Epithelial cell of proximal tubule (primary cell): ENCODE measurements around the gene HBD. TPM values are rescaled to one million over a fixed set of nuclear protein-coding genes. Genes with fewer than 3 reads are reported as not detected.
"Not testable (repeated sequence)": the region's sequence is repeated elsewhere in the genome, so short reads cannot be mapped to it uniquely, and the experiment has no call there.

Experiments
- DNase-seq: peaks from one replicate; pipeline ENCODE4 v3.0.0-alpha.2; 2011; ENCODE audit warnings: low read depth
- H3K4me3 ChIP-seq: 2 replicates; pipeline ENCODE4 v1.5.1; 2011; ENCODE audit warnings: low read depth, mild to moderate bottlenecking, low read length
- total RNA-seq: library from RNA; depleted of rRNA; stranded (reverse); fragments of >200 nt; gene quantifications from 2 replicates; pipeline ENCODE4 v1.2.3, GENCODE V29; 2015
- TF ChIP-seq, protein P1 (sequence below): conservative IDR thresholded peaks from 2 replicates; pipeline ENCODE4 v1.5.1; 2012; ENCODE audit warnings: low read depth, mild to moderate bottlenecking, low read length

Gene HBD
- total RNA-seq, 1 donor from 2014 or later = not detected

DNA sequence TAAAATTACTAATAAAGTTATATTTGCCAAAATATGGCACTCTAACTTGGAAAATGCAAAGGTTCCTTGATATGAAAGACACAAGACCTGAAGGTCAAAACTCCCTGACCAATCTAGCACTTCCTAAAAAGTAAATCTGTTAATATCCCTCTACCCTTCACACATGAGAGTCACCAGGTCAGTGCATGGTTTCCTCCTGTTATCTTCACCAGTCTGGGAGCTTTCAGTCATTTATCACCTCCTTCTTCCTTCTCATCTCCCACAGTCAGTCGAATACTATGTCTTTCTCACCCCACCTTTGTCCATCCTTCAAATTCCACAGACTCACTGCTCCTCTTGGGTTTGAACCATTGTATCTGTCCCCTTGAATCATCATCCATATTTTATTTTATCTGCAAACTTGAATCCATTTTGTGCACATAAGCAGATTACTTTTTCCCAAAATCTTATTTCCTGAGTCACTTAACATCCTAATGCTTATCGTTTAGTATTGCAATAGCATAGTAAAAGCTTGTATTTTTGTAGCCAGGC, 32.8 kb upstream of the HBD start:
- TF ChIP-seq, protein P1, sequence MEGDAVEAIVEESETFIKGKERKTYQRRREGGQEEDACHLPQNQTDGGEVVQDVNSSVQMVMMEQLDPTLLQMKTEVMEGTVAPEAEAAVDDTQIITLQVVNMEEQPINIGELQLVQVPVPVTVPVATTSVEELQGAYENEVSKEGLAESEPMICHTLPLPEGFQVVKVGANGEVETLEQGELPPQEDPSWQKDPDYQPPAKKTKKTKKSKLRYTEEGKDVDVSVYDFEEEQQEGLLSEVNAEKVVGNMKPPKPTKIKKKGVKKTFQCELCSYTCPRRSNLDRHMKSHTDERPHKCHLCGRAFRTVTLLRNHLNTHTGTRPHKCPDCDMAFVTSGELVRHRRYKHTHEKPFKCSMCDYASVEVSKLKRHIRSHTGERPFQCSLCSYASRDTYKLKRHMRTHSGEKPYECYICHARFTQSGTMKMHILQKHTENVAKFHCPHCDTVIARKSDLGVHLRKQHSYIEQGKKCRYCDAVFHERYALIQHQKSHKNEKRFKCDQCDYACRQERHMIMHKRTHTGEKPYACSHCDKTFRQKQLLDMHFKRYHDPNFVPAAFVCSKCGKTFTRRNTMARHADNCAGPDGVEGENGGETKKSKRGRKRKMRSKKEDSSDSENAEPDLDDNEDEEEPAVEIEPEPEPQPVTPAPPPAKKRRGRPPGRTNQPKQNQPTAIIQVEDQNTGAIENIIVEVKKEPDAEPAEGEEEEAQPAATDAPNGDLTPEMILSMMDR = no peak
- H3K4me3 ChIP-seq = no peak overlapping the region
- DNase-seq = no peak

DNA sequence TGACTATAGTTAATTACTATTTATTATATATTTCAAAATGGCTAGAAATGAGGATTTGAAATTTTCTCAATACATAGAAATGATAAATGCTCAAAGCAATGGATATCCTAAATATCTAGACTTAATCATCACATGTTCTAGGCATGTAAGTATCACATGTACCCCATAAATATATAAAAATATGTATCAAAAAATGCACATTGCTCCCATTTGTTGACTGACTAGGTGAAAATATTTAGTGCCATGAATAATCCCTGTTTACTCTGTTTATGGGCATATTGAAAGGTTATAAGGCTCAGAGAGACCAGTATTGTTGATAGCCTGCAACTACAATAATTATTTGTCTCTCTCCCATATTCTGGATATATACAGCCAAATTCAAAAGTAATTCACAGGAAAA, 32.3 kb upstream of the HBD start:
- no peak for DNase-seq
- TF ChIP-seq, protein P1 = no peak
- H3K4me3 ChIP-seq = no peak overlapping the region

GRCh38 chr11:5265832-5266231, 31.5 kb upstream of the HBD start:
- no peak for DNase-seq
- H3K4me3 ChIP-seq = no peak overlapping the region
- TF ChIP-seq, protein P1 = no peak

- no peak overlapping the region for H3K4me3 ChIP-seq
- TF ChIP-seq, protein P1 = no peak
- DNase-seq = no peak
Measured at GRCh38 chr11:5258543-5259262, 24.4 kb upstream of the HBD start.

- no peak for DNase-seq
- no peak overlapping the region for H3K4me3 ChIP-seq
- TF ChIP-seq, protein P1 = no peak
Measured at GRCh38 chr11:5257296-5257695, 23.0 kb upstream of the HBD start.

DNA sequence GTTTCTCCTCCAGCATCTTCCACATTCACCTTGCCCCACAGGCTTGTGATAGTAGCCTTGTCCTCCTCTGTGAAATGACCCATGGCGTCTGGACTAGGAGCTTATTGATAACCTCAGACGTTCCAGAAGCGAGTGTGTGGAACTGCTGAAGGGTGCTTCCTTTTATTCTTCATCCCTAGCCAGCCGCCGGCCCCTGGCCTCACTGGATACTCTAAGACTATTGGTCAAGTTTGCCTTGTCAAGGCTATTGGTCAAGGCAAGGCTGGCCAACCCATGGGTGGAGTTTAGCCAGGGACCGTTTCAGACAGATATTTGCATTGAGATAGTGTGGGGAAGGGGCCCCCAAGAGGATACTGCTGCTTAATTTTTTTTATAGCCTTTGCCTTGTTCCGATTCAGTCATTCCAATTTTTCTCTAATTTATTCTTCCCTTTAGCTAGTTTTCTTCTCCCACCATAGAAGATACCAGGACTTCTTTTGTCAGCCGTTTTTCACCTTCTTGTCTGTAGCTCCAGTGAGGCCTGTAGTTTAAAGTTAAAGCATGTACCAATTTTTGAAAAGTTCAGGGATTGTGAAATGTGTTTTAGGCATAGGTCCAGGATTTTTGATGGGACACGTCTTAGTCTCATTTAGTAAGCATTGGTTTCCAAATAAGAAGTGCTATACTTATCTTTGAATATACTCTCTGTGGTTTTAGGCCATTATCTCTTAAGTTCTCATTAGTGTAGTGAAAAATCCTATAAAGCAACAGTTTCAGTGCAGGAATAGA, 20.5 kb upstream of the HBD start, which contains the start of gene HBG2:
TSS of gene HBG2 (minus strand) at position 136 of the 768 bp plus-strand sequence. CDS start at position 83, 53 bp downstream.
- not testable (repeated sequence) for DNase-seq, H3K4me3 ChIP-seq

GRCh38 chr11:5254023-5254422, 19.7 kb upstream of the HBD start:
- not testable (repeated sequence) for DNase-seq, H3K4me3 ChIP-seq

- H3K4me3 ChIP-seq = not testable (repeated sequence)
Measured at GRCh38 chr11:5253440-5253839, 19.2 kb upstream of the HBD start.

More at GRCh38 chr11:5253440-5253839, 19.2 kb upstream of the HBD start:
- DNase-seq = not testable (repeated sequence)
